HG03066 (cell line): ENCODE results near the gene RFX3.
A peak's percentile ranks its signal among the peaks of the same experiment; 100 is the strongest.

Source experiments
- ATAC-seq: cut with Tn5 transposase; IDR thresholded peaks from one replicate; pipeline ENCODE4 v1.9.1; 2021; ENCODE audit warnings: low read depth; ENCODE audit not compliant: unreplicated experiment

The RFX3 gene

DNA sequence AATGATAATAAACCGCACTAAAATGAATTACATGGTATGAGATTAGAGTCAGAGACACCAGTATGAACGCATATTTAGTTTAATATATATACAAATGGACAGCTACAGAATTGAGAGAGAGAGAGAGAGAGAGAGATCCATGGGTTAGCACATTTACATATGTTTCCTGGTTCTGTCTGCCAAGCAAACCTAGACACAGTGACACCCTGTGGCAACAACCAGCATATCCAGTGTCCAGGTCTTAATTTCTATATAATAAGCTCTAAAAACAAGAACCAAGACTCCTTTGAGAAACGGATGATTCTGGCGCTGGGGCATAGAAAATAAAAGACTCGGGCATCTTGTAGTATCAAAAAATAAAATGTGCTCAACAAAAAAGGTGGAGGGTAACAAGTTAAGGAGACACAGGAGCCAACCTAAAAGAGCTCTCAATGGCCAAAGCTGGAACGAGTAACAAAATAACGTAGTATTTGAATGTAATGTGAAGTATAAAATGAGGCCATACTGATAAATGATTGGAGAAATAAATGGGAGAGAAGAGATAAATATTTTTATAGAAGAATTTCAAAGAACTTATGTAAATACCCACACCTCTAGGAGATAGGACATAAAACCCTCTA, 84.5 kb downstream of the RFX3 start:
- ATAC-seq, result peak; percentile 78

- ATAC-seq, result no peak
Measured at GRCh38 chr9:3436629-3437420, 89.0 kb downstream of the RFX3 start.

DNA sequence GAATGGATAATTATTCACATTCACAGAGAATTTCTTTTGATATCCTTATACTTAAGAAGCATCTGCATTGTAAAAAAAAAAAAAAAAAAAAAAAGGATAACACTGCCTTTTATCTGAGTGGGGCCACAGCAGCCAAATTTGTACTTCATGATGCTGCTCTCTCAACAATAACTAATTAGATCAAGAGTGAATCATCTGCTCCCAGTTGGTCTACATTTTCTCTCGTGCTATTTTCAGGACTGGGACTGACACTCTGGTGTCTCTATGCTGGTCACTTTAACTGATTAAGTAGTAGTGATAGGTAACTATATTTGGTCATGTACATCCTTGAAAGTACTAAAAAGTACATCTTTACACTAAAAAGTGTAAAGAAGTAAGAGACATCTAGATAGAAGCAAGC, 90.1 kb downstream of the RFX3 start:
- no peak for ATAC-seq

DNA sequence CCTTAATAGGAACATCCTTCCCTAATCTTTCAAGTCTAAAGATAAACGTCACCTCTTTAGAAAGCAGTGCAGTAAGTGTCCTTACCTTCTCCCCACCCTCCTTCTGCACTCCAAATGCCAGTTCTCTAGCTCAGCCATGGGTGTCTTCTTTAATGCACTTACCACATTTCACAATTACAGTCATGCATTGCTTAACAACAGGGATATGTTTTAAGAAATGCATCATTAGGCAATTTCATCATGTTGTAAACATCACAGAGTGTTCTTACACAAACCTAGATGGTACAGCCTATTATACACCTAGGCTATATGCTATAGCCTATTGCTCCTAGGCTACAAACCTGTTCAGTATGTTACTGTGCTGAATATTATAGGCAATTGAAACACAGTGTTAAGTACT, 91.2 kb downstream of the RFX3 start:
- ATAC-seq, result no peak

DNA sequence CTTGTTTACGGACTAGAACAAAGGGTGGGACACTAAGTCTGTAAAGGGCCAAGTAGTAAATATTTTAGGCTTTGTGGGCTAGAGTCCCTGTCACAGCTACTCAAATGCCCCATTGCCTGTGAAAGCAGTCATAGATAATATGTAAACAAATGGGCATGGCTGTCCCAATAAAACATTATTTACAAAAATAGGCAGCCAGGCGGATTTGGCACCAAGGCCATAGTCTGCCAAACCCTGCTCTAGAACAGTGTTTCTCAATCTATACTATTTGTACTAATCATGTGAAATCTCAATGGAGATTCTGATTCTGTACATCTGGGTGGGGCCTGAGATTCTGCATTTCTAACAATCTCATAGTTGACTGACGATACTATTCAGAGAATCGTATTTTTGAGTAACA, 92.0 kb downstream of the RFX3 start:
- ATAC-seq, result no peak

- ATAC-seq, result no peak
Measured at GRCh38 chr9:3433066-3433465, 92.7 kb downstream of the RFX3 start.

DNA sequence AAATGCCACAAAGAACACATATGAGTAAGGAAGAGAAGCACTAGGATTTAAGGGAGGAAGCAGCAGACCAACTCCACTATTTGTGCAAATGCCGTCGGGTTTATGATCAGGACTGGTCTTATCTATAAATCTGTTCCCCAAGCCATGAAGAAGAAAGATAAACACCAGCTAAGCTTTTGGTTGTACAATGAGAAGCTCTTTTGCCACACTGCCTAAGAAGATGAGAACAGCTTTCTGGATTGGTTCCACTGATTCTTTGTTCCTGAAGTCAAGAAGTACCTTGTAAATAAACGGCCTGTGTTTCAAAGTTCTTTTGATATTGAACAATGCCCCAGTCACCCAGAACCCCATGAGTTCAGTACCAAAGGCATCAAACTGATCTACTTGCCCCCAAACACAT, 93.9 kb downstream of the RFX3 start:
- no peak for ATAC-seq

DNA sequence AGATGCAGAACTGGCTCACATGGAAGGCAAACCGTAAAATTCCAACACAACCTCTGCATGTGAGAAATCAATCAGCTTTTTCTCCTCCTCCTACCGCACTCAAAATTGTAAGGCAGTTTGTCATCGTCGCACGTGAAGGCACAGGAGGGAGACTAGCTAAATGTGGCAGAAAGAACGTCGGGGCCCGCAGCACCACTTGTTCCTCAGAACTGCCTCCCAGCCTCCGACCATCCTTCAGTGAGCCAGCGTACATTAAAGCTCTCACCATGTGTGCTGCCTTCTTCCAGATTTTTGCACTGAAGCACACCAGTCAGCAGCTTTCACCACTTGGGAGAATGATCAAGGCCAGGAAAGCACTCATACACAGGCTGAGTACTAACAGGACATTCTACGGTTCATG, 105.9 kb downstream of the RFX3 start:
- no peak for ATAC-seq

- no peak for ATAC-seq
Measured at GRCh38 chr9:3415906-3416305, 109.9 kb downstream of the RFX3 start.

DNA sequence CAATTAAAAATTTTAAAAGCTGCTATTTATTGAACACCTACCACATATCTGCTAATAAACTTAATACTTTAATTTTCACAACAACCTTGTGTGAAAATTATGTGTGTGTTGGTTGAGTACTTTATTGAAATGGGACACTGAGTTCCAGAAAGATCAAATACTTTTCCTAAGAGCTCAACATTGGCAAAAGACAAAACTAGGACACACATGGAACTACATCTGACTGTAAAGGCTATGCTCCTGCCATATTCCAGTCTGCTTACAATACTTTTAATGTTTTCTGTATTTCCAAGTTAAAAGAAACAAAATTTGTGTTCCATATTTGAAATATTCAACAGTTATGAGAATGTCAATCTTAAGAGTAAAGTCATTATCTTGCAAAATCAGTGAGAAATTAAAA, 111.8 kb downstream of the RFX3 start:
- no peak for ATAC-seq

DNA sequence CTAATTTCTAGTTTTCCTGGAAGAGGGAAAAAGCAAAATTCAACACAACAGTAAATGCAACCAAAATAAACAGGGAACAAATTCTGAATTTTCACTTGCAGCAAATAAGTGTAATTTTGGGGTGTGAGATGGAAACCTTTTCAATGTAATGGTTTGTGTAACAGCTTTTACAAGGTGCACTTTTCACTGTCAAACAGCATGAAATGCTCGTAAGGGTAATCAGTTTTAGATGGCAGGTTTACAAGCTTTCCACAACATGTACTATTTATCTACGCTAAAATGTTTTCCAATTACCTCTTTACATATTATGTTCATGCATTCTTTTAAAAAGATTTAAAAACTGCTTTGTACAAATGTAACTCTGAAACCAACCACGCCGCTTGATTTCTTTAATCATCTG, 115.3 kb downstream of the RFX3 start:
- ATAC-seq, result no peak

- no peak for ATAC-seq
Measured at GRCh38 chr9:3409453-3409852, 116.3 kb downstream of the RFX3 start.

DNA sequence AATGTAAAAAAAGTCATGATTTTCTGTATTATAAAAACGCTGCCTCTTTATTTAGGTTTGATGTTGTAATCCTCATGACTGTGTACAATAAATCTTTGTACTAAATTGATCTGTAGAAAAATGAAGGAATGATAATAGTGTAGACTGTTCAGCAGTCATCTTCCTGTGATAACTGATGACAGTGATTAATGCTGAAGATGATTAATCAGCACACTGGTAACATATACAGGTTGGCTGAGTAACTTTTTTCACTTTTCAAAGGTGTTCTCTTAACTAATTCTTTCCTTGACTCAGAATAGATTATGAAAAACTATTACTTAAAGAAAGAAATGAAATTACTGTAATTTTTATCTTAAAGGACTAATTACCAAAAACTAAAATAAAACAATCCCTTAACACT, 122.5 kb downstream of the RFX3 start:
- ATAC-seq, result no peak

- no peak for ATAC-seq
Measured at GRCh38 chr9:3401221-3401954, 124.4 kb downstream of the RFX3 start.

- peak; percentile 66 for ATAC-seq
Measured at GRCh38 chr9:3398232-3398648, 127.6 kb downstream of the RFX3 start.

- ATAC-seq, result peak; percentile 48
Measured at GRCh38 chr9:3397766-3398165, 128.0 kb downstream of the RFX3 start.

GRCh38 chr9:3391414-3391813, 134.4 kb downstream of the RFX3 start:
- no peak for ATAC-seq

- no peak for ATAC-seq
Measured at GRCh38 chr9:3386753-3387152, 139.0 kb downstream of the RFX3 start.

- peak; percentile 89 for ATAC-seq
Measured at GRCh38 chr9:3385871-3386270, 139.9 kb downstream of the RFX3 start.

DNA sequence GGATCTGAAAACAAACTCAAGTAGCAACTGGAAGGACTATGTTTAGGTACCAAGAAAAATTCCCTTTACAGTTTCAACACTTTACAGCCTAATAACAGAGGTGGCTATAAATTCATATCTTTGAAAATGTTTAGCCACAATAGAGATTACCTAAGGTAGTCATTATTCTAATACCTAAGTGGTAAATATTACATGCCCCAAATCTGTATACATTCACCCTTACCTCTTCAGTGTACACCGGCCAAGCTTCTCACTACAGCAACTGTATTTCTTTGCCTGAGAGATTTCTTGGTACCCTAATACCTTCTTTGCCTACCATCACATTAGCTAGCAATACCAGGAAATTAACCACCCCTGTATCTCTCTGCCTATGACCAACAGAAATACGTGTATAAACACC, 154.0 kb downstream of the RFX3 start:
- no peak for ATAC-seq

GRCh38 chr9:3370715-3371114, 155.1 kb downstream of the RFX3 start:
- ATAC-seq, result no peak

DNA sequence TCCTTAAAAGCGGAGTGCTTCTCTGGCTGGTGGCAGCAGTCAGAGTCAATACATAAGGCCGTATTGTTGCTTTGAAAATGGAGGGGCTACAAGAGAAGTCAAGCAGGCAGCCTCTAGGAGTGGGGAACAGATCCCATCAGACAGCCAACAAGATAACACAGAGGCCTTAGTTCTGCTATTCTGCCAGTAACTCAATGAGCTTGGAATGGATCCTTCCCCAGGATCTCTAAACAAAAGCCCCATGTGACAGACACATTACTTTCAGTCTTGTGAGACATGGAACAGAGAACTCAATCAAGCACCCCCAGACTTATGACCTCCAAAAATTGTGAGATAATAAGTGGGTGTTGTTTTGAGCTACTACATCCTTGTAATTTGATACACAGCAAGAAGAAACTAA, 158.6 kb downstream of the RFX3 start:
- no peak for ATAC-seq
